Measurements from ENCODE around the gene ERC2. TPM values are rescaled to one million over a fixed set of nuclear protein-coding genes. Genes with fewer than 3 reads are reported as not detected.

Gene ERC2
- total and polyA plus RNA-seq, 2 of the 8 experiments (the other 6 are each of a cell fraction or from before 2014, with no cell fraction given): 16.4 to 22.8 TPM

DNA sequence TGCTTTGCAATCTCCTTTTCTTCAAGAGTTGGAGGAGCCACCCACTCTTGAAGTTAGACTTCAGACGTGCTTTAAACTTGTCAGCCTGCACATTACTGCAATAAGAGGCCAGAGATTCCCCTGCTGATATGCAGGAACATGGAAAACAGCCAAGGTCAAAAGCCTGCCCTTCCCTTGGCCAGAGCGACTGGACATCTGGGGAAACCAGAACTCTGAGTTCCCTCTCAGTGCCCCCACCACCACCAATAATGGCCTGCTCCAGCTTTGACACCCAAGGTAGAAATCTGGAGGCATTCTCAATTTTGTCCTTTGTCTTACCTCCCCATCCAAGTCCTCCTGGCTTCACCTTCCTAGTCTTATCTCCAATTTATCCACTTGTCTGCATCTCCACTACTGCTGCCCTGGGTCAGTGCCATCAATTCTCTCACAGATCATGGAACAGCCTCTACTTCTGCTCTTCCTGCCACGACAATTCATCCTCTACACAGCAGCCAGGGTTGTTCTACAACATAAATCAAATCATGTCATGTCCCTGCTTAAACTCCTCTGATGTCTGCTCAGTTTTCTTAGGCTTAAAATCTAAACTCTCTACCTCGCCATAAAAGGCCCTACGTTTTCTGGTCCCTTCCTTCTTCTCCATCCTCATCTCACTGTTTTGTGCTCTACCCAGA is 789.6 kb downstream of the ERC2 start (continued):
- TF ChIP-seq CHD7 (IDR thresholded peaks at IDR 0.05; ENCODE audit: insufficient replicate concordance, low read length): no peak
- no peak for TF ChIP-seq JUN (IDR thresholded peaks at IDR 0.05; ENCODE audit: low read depth, low read length)
- TF ChIP-seq NANOG (IDR thresholded peaks at IDR 0.05; ENCODE audit: insufficient read depth, low read depth, low read length, poor library complexity, severe bottlenecking): no peak
- TF ChIP-seq RNF2 (IDR thresholded peaks at IDR 0.05; ENCODE audit: borderline replicate concordance, low read depth, low read length, missing control alignments, poor library complexity, severe bottlenecking): no peak
- TF ChIP-seq EP300 (IDR thresholded peaks at IDR 0.05; ENCODE audit: borderline replicate concordance in 1 of 2, low read depth in 2 of 2, low read length in 2 of 2): no peak
- TF ChIP-seq, protein P1, sequence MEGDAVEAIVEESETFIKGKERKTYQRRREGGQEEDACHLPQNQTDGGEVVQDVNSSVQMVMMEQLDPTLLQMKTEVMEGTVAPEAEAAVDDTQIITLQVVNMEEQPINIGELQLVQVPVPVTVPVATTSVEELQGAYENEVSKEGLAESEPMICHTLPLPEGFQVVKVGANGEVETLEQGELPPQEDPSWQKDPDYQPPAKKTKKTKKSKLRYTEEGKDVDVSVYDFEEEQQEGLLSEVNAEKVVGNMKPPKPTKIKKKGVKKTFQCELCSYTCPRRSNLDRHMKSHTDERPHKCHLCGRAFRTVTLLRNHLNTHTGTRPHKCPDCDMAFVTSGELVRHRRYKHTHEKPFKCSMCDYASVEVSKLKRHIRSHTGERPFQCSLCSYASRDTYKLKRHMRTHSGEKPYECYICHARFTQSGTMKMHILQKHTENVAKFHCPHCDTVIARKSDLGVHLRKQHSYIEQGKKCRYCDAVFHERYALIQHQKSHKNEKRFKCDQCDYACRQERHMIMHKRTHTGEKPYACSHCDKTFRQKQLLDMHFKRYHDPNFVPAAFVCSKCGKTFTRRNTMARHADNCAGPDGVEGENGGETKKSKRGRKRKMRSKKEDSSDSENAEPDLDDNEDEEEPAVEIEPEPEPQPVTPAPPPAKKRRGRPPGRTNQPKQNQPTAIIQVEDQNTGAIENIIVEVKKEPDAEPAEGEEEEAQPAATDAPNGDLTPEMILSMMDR (IDR thresholded peaks at IDR 0.05; ENCODE audit: control extremely low read depth in 1 of 3, insufficient read depth in 1 of 3, low read depth in 1 of 3, low read length in 3 of 3): no peak
- no peak for TF ChIP-seq SIX5 (IDR thresholded peaks at IDR 0.05; ENCODE audit: low read depth, low read length)

All from H1 (cell line).